Natural killer cell treated with Interleukin-12 subunit alpha and Interleukin-12 subunit beta and Interleukin-15 and Interleukin-18, amount 100 ng/mL, for 72 hours (primary cell): ENCODE data around the gene FIBP. TPM values are rescaled to one million over a fixed set of nuclear protein-coding genes. Genes with fewer than 3 reads are reported as not detected.
A peak's percentile ranks its signal among the peaks of the same experiment; 100 is the strongest.
"Not testable (repeated sequence)": the region's sequence is repeated elsewhere in the genome, so short reads cannot be mapped to it uniquely, and the experiment has no call there.

Source experiments
- ATAC-seq, 2 donors: fragments of 150-1000 bp; cut with Tn5 transposase in 1 of 2; sonication (Bioruptor Pico), chemical (Tn5 transposase) in 1 of 2; 2 replicates each; pipeline ENCODE4 v1.10.0; 2021
- DNase-seq: peaks from one replicate; pipeline ENCODE4 v3.0.0; 2022; ENCODE audit warnings: low spot score
- H3K27ac Mint-ChIP-seq, 2 donors: 1 replicate in 1 of 2; 2 replicates in 1 of 2; pipeline ENCODE4 v1.8.0; 2022; ENCODE audit warnings: mixed read lengths in 2 of 2, mild to moderate bottlenecking in 1 of 2, moderate library complexity in 1 of 2
- H3K27me3 Mint-ChIP-seq, 2 donors: 1 replicate in 1 of 2; 2 replicates in 1 of 2; pipeline ENCODE4 v1.8.0; 2022; ENCODE audit warnings: mixed read lengths in 2 of 2
- H3K36me3 Mint-ChIP-seq: one replicate; pipeline ENCODE4 v1.8.0; 2022; ENCODE audit warnings: mixed read lengths
- H3K4me1 Mint-ChIP-seq, 2 donors: 1 replicate in 1 of 2; 2 replicates in 1 of 2; pipeline ENCODE4 v1.8.0; 2022; ENCODE audit warnings: low read depth in 2 of 2, mixed read lengths in 2 of 2, mild to moderate bottlenecking in 1 of 2
- H3K4me3 Mint-ChIP-seq: one replicate; pipeline ENCODE4 v1.8.0; 2022; ENCODE audit warnings: mixed read lengths
- H3K9me3 Mint-ChIP-seq: 2 replicates; pipeline ENCODE4 v1.8.0; 2022; ENCODE audit warnings: mixed read lengths
- total RNA-seq, 2 donors: library from RNA; stranded (reverse); gene quantifications; one replicate each; pipeline ENCODE4 v1.2.3, GENCODE V29; 2022

The FIBP gene
- total RNA-seq, 2 donors from 2014 or later: 76.6 to 157 TPM

GRCh38 chr11:65903068-65903481 is 14.8 kb upstream of the FIBP start:
- Mint-ChIP-seq H3K9me3 (no peaks in the 10 kb centered on the region), H3K4me1 (peaks cover 18 to 27% of the 10 kb centered on the region in 2 donors), H3K27ac (no peak overlapping the region), H3K36me3 (no peaks in the 10 kb centered on the region), H3K27me3 (no peaks in the 10 kb centered on the region), H3K4me3 (no peak overlapping the region)
- ATAC-seq (no peak), DNase-seq (no peak)

- H3K9me3 Mint-ChIP-seq: no peaks in the 10 kb centered on the region
- H3K4me3 Mint-ChIP-seq: peak overlapping the region; percentile 62
- H3K4me1 Mint-ChIP-seq: peaks cover 29 to 35% of the 10 kb centered on the region in 2 donors
- ATAC-seq (no peak), DNase-seq (no peak)
- H3K27ac Mint-ChIP-seq: peak overlapping the region in 1 of 2 donors; percentile 69
- no peaks in the 10 kb centered on the region for H3K36me3 Mint-ChIP-seq
- no peaks in the 10 kb centered on the region for H3K27me3 Mint-ChIP-seq
Measured at GRCh38 chr11:65900899-65901180, 12.6 kb upstream of the FIBP start.

- DNase-seq (peak; percentile 95), ATAC-seq (peak; percentile 90 to 93)
- H3K36me3 Mint-ChIP-seq: no peaks in the 10 kb centered on the region
- no peaks in the 10 kb centered on the region for H3K9me3 Mint-ChIP-seq
- peak within 1 kb of the TSS; percentile 81 to 94 for H3K27ac Mint-ChIP-seq
- peaks cover 35 to 40% of the 10 kb centered on the region in 2 donors for H3K4me1 Mint-ChIP-seq
- H3K4me3 Mint-ChIP-seq: peak within 1 kb of the TSS; percentile 76
- H3K27me3 Mint-ChIP-seq: no peaks in the 10 kb centered on the region
Measured at GRCh38 chr11:65900125-65900898, 12.0 kb upstream of the FIBP start, which contains the start of gene FOSL1. TSS of gene FOSL1 (minus strand) at chr11:65900388. CDS start at chr11:65900339, 49 bp downstream.

GRCh38 chr11:65899356-65900124 is 11.3 kb upstream of the FIBP start:
- H3K4me1 Mint-ChIP-seq: peaks cover 37 to 42% of the 10 kb centered on the region in 2 donors
- H3K27ac Mint-ChIP-seq: peak overlapping the region; percentile 81 to 94
- no peaks in the 10 kb centered on the region for H3K36me3 Mint-ChIP-seq
- no peaks in the 10 kb centered on the region for H3K27me3 Mint-ChIP-seq
- peak; percentile 88 for DNase-seq
- H3K9me3 Mint-ChIP-seq: no peaks in the 10 kb centered on the region
- H3K4me3 Mint-ChIP-seq: peak overlapping the region; percentile 76
- peak; percentile 68 to 72 for ATAC-seq

GRCh38 chr11:65898656-65899355 is 10.5 kb upstream of the FIBP start:
- peak overlapping the region; percentile 86 for H3K4me3 Mint-ChIP-seq
- H3K4me1 Mint-ChIP-seq: peaks cover 43 to 49% of the 10 kb centered on the region in 2 donors
- H3K9me3 Mint-ChIP-seq: no peaks in the 10 kb centered on the region
- no peaks in the 10 kb centered on the region for H3K36me3 Mint-ChIP-seq
- peak overlapping the region; percentile 81 to 94 for H3K27ac Mint-ChIP-seq
- no peak for ATAC-seq
- H3K27me3 Mint-ChIP-seq: no peaks in the 10 kb centered on the region
- DNase-seq: no peak

- H3K9me3 Mint-ChIP-seq: no peaks in the 10 kb centered on the region
- H3K27ac Mint-ChIP-seq: peak overlapping the region; percentile 67 to 81
Measured at GRCh38 chr11:65897020-65897471, 8.8 kb upstream of the FIBP start.

GRCh38 chr11:65896034-65896999 is 8.0 kb upstream of the FIBP start:
- peak overlapping the region; percentile 67 to 81 for H3K27ac Mint-ChIP-seq
- no peak for ATAC-seq

More at GRCh38 chr11:65897020-65897471, 8.8 kb upstream of the FIBP start:
- no peak overlapping the region for H3K4me3 Mint-ChIP-seq
- DNase-seq (no peak), ATAC-seq (no peak)
- H3K36me3 Mint-ChIP-seq: peaks cover 6% of the 10 kb centered on the region
- H3K4me1 Mint-ChIP-seq: peaks cover 48 to 53% of the 10 kb centered on the region in 2 donors
- H3K27me3 Mint-ChIP-seq: no peaks in the 10 kb centered on the region

GRCh38 chr11:65895482-65895981 is 7.3 kb upstream of the FIBP start:
- Mint-ChIP-seq H3K9me3 (no peaks in the 10 kb centered on the region), H3K4me3 (peak overlapping the region; percentile 32), H3K4me1 (peaks cover 39% of the 10 kb centered on the region in 2 donors), H3K27me3 (no peaks in the 10 kb centered on the region), H3K27ac (peak overlapping the region; percentile 67 to 81), H3K36me3 (peaks cover 7% of the 10 kb centered on the region)
- ATAC-seq (no peak), DNase-seq (no peak)

More at GRCh38 chr11:65896034-65896999, 8.0 kb upstream of the FIBP start:
- Mint-ChIP-seq H3K27me3 (no peaks in the 10 kb centered on the region), H3K4me1 (peaks cover 42 to 46% of the 10 kb centered on the region in 2 donors), H3K9me3 (no peaks in the 10 kb centered on the region), H3K4me3 (peak overlapping the region; percentile 32), H3K36me3 (peaks cover 7% of the 10 kb centered on the region)
- no peak for DNase-seq

GRCh38 chr11:65894034-65894591 is 5.8 kb upstream of the FIBP start:
- Mint-ChIP-seq H3K27ac (peak overlapping the region; percentile 90 to 93), H3K4me3 (peak overlapping the region; percentile 97), H3K9me3 (no peaks in the 10 kb centered on the region), H3K36me3 (peaks cover 7% of the 10 kb centered on the region), H3K27me3 (no peaks in the 10 kb centered on the region), H3K4me1 (peaks cover 51 to 52% of the 10 kb centered on the region in 2 donors)
- ATAC-seq: no peak
- no peak for DNase-seq

- peak overlapping the region; percentile 97 for H3K4me3 Mint-ChIP-seq
- peaks cover 57 to 58% of the 10 kb centered on the region in 2 donors for H3K4me1 Mint-ChIP-seq
- no peak for DNase-seq
Measured at GRCh38 chr11:65892661-65893317, 4.5 kb upstream of the FIBP start.

GRCh38 chr11:65892137-65892540 is 3.9 kb upstream of the FIBP start:
- not testable (repeated sequence) for H3K36me3 Mint-ChIP-seq, ATAC-seq, H3K27me3 Mint-ChIP-seq, DNase-seq, H3K9me3 Mint-ChIP-seq
- Mint-ChIP-seq H3K4me1 (peaks cover 56 to 64% of the 10 kb centered on the region in 2 donors), H3K27ac (peak overlapping the region; percentile 90 to 93), H3K4me3 (peak overlapping the region; percentile 97)

More at GRCh38 chr11:65892661-65893317, 4.5 kb upstream of the FIBP start:
- H3K36me3 Mint-ChIP-seq: peaks cover 7% of the 10 kb centered on the region
- H3K27ac Mint-ChIP-seq: peak overlapping the region; percentile 90 to 93
- H3K9me3 Mint-ChIP-seq: no peaks in the 10 kb centered on the region
- no peaks in the 10 kb centered on the region for H3K27me3 Mint-ChIP-seq
- ATAC-seq: no peak
